Esophagus muscularis mucosa (tissue), 3 donors: ENCODE data around the gene TOP2A.
A peak's percentile ranks its signal among the peaks of the same experiment; 100 is the strongest.

Experiments
- CTCF ChIP-seq, 3 experiments: fragments of 200-600 bp in 2 of 3; fragments of 450-650 bp in 1 of 3; sonication (generic) in 2 of 3; IDR thresholded peaks; one replicate each; pipeline ENCODE4 v1.5.1; 2017 to 2019; ENCODE audit warnings: antibody characterized with exemption in 3 of 3, mild to moderate bottlenecking in 2 of 3, moderate library complexity in 1 of 3
- POLR2A ChIP-seq: fragments of 450-650 bp; IDR thresholded peaks from one replicate; pipeline ENCODE4 v1.6.1; 2017; ENCODE audit warnings: antibody characterized with exemption, moderate library complexity, mild to moderate bottlenecking, low read depth
- POLR2AphosphoS5 ChIP-seq, 2 donors: sonication (generic); formaldehyde crosslinking; IDR thresholded peaks; one replicate each; pipeline ENCODE4 v1.6.1; 2017; ENCODE audit warnings: antibody characterized with exemption in 2 of 2

DNA sequence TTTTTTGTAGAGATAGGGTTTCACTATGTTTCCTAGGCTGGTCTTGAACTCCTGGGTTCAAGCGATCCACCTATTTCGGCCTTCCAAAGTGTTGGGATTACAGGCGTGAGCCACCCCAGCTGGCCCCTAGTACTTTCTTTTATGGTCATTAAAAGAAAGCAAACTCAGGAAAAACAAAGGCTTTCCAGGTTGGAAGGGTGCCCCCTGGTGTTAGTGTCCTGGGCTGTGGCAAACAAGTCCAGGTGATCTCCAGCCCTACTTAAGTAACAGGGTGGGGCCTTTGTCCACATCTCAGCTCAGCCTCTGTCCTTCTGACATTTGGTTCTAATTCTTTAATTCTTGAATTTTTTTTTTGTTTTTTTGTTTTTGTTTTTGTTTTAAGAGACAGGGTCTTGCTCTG, 32.5 kb upstream of the TOP2A start:
- TF ChIP-seq CTCF (IDR thresholded peaks at IDR 0.05) (peak; percentile 31 to 52 (median 31)), POLR2A (no peak), POLR2AphosphoS5 (IDR thresholded peaks at IDR 0.05) (no peak)
